ENCODE measurements around the gene DDRGK1. TPM values are rescaled to one million over a fixed set of nuclear protein-coding genes. Genes with fewer than 3 reads are reported as not detected.

Gene DDRGK1
- 10 to 100 TPM; 30.3 to 68.3 (median 31.5) TPM for total RNA-seq (2021; fragmentation: NEBNext Ultra II Directional; extraction: Animal tissue kit (Norgen Biotek cat#: 25700))
- long read RNA-seq, transcript DDRGK1-201 (9 exons, 1,306 nt), result major isoform, 110 of 121 reads
- long read RNA-seq, partial matches to known transcripts, result 4 of 121 reads
- long read RNA-seq, other reads (novel, unspliced or antisense), result 6 of 121 reads

DNA sequence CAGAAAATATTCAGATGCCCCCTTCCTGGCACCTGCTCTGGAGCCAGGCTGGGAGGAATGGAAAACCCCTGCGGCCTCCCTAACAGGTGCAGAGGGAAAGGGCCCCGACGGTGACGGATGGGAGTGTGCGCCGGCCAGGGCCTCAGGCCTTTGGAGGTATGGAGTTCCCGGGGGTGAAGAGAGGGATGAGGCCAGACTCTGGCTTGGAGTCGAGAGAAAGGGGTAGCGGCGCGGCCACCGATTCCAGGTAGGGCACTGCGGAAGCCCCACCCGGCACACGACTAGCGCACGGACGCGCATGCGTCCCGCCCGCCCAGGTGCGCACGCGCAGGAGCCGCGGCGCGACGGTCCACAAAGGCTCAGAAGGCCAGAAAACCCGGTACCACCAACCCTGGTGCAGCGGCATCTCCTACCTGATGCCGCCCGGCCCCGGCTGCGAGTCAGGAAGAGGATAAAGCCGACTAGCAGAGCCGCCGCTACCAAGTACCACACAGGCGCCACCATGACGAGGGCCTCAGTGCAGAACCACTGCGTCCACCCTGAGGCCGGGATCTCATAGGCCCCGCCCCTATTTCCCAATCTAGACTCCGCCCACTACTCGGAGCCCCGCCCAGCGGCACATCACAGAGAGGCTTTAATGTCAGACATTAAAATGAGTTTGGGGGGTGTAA, at the start of gene DDRGK1:
DDRGK1 (minus strand) TSS at position 559 of the 671 bp plus-strand sequence; CDS start at position 504, 55 bp downstream.
- H3K4me3 Mint-ChIP-seq, result peak within 1 kb of the TSS; percentile 93
- DNase-seq, result peak; percentile 60
- H3K27ac Mint-ChIP-seq, result peak within 1 kb of the TSS; percentile 75
- peaks cover 22% of the 10 kb centered on the region for H3K4me1 Mint-ChIP-seq (ENCODE audit: low read depth)
- no peak for TF ChIP-seq CTCF (IDR thresholded peaks at IDR 0.05)
- H3K9me3 Mint-ChIP-seq, result no peaks in the 10 kb centered on the region
- H3K36me3 Mint-ChIP-seq (ENCODE audit: low read depth), result peaks cover 6% of the 10 kb centered on the region
- no peaks in the 10 kb centered on the region for H3K27me3 Mint-ChIP-seq (ENCODE audit: insufficient read depth)

DNA sequence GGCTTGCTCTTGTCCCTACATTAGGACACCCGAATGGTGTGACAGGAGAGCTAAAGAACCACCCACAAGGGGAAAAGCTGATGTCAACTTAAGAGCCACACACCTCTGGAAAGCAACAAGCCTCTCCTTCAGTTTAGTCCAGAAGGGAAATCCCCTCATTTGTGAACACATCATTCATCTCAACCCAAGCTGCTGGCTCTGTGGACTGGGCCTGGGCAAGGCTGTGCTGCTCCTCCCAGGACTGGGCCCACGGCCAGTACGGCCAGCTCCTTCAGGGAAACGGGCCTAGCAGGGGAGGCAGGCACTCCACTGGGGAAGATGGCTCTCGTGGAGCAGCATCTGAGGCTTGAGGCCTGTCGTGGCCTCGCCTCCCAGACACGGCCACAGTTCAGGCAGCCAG, 47.3 kb upstream of the DDRGK1 start:
- Mint-ChIP-seq H3K27ac (no peak overlapping the region), H3K36me3 (ENCODE audit: low read depth) (peaks cover 7% of the 10 kb centered on the region; the same call in 1 of the 2 replicates), H3K4me1 (ENCODE audit: low read depth) (no peaks in the 10 kb centered on the region), H3K9me3 (no peaks in the 10 kb centered on the region), H3K27me3 (ENCODE audit: insufficient read depth) (peaks cover 4% of the 10 kb centered on the region), H3K4me3 (no peak overlapping the region)
- DNase-seq, result no peak
- no peak for TF ChIP-seq CTCF (IDR thresholded peaks at IDR 0.05)

DNA sequence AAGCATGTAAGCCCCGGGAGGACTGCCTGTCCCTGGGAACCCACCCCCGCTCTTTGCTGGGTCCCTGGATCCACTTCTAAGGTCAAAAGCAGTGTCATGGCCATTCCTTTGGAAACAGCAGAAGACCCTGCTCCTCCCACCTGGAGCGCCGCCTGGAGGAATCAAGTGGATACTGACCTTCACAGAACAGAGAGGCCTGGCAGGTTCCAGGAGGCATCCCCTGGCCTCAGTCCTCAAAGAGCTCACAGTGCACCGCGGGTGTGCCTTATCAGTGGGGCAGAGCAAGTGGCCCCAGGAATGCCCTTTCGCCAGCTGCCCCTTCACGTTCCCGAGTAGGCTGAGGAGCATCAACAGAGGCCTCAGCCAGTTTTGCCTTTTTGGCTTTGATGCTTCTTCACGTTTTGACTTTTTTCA, 45.6 kb upstream of the DDRGK1 start:
- DNase-seq, result no peak
- H3K4me3 Mint-ChIP-seq, result no peak overlapping the region
- peak; percentile 66 for TF ChIP-seq CTCF (IDR thresholded peaks at IDR 0.05)
- no peak overlapping the region for H3K27ac Mint-ChIP-seq
- no peaks in the 10 kb centered on the region for H3K9me3 Mint-ChIP-seq
- peaks cover 4% of the 10 kb centered on the region for H3K27me3 Mint-ChIP-seq (ENCODE audit: insufficient read depth)
- no peaks in the 10 kb centered on the region for H3K4me1 Mint-ChIP-seq (ENCODE audit: low read depth)
- H3K36me3 Mint-ChIP-seq (ENCODE audit: low read depth), result no peaks in the 10 kb centered on the region

DNA sequence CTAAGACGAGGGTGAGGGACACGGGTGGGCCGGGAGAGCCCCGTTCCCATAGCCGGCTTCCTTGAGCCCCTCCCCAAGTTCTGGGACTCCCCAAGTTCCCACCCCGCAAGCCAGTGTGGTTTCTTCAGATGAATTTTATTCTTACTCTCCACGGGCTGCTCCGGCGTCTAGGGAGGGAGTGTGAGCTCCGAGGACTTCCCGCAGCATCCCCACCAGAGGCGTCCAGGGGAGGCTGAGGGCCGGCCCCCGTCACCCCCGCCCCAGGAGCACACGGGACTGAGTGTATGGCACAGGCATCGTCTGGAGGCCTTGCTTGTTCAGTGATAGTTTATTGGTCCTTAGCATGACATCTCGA, 44.5 kb upstream of the DDRGK1 start:
- no peak for DNase-seq
- Mint-ChIP-seq H3K27me3 (ENCODE audit: insufficient read depth) (peaks cover 4% of the 10 kb centered on the region), H3K4me1 (ENCODE audit: low read depth) (no peaks in the 10 kb centered on the region), H3K4me3 (no peak overlapping the region), H3K9me3 (no peaks in the 10 kb centered on the region), H3K27ac (no peak overlapping the region), H3K36me3 (ENCODE audit: low read depth) (no peaks in the 10 kb centered on the region)
- no peak for TF ChIP-seq CTCF (IDR thresholded peaks at IDR 0.05)

- no peak for TF ChIP-seq CTCF (IDR thresholded peaks at IDR 0.05)
- no peak overlapping the region for H3K4me3 Mint-ChIP-seq
- peaks cover 4% of the 10 kb centered on the region for H3K27me3 Mint-ChIP-seq (ENCODE audit: insufficient read depth)
- no peaks in the 10 kb centered on the region for H3K9me3 Mint-ChIP-seq
- no peaks in the 10 kb centered on the region for H3K4me1 Mint-ChIP-seq (ENCODE audit: low read depth)
- no peak overlapping the region for H3K27ac Mint-ChIP-seq
- no peaks in the 10 kb centered on the region for H3K36me3 Mint-ChIP-seq (ENCODE audit: low read depth)
- DNase-seq, result no peak
Measured at GRCh38 chr20:3248167-3248992, 43.9 kb upstream of the DDRGK1 start.
